HG02852 (cell line): ENCODE data around the gene MRPS23.

Experiments used
- ATAC-seq: cut with Tn5 transposase; IDR thresholded peaks from one replicate; pipeline ENCODE4 v1.9.1; 2021; ENCODE audit warnings: mild to moderate bottlenecking, moderate library complexity; ENCODE audit not compliant: unreplicated experiment

Gene MRPS23

DNA sequence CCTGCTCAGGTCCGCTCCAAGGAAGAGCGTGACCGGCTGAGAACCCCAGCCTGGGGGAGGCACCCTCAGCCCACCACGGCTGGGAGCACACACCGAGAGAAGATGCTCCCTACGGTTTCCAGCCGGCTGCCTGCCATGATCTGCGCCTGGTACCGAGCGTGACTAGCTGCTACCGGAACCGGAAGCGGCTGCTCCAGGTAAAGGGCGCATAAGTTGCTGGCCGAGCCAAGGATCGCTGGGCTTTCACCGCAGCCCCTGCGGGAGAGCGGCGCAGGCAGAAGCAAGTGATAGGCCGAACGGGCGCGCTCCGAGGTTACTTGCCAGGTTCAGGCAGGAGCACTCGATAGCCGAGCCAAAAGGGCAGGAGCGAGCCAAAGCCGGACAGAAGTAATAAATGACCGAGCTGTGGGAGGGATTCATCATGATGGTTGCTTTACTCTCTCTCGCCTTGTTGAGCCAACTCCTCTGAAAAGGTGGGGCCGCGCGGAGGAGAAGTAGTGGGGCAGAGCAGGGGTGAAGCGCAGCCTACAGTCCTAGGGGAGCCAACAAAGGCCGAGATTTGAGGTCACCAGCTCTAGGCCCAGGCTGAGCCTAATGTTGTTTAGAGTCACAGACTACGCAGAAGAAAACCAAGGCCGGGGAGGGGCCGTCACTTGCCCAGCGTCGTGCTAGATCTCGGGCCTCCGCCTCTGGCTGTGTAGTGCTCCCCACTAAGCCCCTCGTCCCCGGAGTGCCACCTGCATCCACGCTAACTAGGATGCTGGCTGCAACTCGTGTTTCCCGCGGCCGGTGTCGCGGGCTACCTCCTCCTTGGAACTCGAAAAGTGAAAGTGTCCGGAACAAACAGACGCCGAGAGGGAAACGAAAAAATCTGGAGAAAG, at the start of gene MRPS23:
Gene MRPS23 (minus strand): TSS at position 171 of the 881 bp plus-strand sequence. CDS start 34 bp downstream, at position 137.
- peak; percentile 90 for ATAC-seq

DNA sequence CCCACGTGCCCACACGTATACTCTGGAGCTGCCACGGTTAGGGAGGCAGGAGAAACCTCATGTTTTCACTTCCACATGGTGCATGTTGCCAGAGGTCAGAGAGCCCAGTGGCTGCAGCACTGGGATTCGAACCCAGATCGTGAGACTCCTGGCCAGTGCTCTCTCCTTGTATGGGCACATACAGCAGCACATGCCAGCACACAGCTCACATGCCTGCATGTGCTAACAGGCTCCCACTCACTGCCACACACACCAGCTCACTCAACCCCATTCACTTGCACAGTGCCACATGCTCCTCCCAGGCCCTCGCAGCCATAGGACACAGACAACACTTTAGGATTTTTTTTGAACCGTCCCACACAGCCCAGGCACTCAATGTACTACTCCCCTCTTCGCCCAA, 49.5 kb upstream of the MRPS23 start:
- no peak for ATAC-seq

DNA sequence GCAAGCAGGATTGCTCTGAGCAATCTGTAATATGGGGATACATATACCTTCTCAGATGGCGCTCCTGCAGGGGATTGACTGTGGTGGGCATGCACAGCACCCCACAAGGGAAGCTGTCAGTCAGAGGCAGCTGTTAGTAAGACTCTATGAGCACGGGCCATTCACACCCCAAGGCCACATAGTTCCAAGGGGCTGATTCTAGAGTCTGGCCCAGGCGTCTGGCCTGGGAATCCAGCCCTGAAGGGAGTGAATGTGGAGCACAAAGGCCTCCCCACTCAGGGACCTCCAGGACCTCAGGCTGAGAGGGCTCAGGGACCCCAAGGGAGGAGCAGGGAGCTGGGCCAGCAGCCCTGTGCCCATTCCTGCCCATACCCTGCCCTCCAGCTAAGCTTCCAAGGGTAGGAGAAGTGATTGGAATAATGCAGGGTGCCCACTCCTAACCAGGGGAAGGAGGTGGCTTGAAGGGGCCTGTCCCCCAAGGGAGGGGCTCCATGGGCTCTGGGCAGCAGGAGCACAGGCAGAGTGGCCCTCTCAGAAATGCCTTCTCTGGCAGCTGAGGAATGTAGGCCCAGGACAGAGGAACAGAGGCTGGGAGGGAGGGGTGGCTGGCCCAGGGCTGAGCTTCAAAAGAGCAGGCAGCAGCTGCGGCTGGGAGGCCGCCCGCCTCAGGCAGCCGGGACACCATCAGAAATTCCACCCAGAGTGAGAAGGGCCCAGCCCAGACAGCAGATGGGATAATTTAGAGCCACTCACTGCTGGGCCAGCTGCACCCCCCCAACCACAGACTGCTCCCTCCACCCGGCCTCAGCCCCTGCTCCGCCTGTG, 48.9 kb upstream of the MRPS23 start:
- ATAC-seq = no peak

DNA sequence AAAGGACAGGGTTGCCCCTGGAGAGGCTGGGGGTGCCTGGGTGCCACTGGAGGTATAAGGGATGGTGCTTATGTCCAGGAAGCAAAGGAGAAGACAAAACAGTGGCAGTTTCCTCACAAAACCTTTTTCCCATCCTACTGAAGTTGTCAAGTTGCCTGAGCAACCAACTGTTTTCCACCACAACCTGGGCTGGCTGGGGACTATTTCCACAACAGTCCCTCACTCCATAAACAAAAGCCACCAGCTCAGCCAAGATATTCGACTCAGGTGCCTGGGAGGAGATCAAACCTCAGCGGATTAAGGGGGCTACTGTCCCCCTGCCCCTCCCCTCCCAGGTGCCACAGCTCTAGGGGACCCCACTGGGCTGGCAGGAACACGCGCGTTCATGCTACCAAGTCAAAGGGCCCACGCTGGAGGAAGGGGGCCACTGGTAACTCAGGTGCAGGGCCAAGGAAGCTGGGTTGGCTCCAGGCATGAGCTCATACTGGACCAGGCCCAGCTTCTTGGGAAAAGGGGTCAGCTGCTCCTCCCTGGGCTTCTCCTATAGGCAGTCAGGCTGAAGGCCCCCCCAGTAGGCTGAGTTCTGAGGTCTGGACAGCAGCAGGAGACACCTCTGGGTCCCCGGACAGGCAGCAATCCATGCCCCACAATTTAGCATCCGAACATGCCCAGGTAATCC, 45.7 kb upstream of the MRPS23 start:
- ATAC-seq = no peak

DNA sequence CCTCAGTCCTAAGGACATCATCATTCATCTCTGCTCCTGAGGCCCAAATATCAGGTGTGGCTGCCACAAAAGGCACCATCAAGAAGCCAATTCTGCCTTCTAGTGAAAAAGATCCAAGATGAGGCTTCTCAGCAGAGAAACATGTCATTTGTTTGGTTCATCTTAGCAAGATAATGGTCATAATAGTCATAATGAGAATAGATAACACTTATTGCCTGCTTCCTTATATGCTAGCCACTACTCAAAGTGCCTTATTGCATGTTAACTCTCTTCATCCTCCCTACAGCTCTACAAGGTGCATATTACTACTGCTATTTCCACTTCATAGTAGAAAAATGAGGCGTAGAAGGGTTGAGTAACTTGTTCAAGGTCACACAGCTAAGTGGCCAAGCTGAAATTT, 45.0 kb upstream of the MRPS23 start:
- no peak for ATAC-seq

DNA sequence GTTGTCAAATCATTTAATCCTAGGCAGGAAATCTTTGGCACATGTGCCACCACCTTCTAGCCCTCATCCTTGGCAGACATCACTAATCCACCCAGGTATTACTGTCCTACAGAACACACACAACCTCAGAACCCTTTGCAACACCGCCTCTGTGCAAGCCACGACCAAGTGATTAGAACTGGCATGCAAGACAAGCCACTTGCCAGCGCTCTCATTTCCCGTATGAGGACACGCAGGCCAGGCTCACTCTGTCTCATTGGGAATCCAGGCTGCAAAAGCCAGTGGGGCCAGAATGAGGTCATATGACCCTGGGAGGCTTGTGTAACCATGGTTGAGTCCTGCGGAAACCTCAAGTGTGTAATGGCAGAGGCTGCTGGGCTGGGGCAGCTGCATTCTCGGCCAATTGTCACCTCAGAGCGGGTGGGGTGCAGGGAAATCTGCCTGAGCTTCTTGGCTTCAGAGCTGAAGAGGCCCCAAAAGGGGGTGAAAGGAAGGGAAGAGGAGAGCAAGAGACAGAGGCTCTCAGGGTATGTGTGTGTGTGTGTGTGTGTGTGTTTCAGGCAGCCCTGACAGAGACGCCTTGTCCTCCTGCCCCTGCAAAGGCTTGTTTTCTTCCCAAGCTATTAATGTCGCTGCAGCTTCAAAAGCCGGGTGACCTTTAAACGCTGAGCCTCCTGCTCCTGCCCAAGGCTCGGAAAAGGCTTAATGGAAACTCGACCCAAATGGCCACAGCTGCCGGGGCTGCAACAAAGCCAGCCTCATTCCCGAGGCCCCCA, 43.2 kb upstream of the MRPS23 start:
- ATAC-seq = no peak

DNA sequence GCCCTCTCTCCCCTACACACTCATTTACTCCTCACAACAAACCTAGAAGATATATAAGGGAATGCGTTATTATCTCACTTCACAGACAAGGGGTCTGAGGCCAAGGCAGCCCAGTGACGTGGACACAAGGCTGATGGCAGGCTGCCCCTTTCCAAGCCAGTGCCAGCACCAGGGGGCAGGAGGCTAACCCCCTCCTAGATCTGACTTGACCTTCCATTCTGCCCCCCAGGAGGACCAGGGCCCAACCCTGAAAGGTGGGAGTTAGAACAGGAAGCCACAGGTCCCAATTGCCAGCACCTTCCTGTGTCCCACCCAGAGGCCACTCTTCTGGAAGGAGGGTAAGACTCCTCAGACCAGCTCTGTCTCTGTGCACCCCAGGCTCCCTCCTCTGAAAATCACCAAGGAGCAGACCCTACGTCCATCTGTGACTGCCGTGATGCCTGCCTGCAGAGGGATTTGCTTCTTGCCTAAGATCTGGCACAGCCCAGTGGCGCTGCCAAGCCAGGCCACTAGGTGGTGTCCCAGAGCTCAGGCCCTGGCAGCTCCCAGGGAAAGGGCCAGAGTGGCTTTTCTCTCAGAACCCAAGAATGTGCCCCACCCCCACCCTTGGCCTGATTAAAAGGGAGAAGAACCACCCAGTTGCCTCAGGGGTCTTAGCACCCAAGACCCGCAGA, 42.4 kb upstream of the MRPS23 start:
- ATAC-seq = peak; percentile 44

DNA sequence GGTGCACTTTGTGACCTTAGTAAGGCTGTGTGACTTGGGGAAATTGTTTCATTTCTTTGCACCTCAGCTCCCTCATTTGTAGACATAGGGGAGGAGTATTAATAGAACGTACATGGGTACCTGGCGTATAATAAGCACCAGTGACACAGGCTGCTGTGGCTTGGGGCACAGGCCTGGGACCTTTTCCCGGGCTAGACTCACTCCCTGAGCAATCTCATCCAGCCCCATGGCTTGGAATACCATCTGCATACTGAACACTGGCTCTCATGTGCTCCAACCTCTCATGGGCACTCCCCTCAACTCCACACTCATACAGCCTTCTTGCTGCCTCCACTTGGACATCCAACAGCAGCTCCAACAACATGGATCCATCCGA, 41.0 kb upstream of the MRPS23 start:
- ATAC-seq = no peak

DNA sequence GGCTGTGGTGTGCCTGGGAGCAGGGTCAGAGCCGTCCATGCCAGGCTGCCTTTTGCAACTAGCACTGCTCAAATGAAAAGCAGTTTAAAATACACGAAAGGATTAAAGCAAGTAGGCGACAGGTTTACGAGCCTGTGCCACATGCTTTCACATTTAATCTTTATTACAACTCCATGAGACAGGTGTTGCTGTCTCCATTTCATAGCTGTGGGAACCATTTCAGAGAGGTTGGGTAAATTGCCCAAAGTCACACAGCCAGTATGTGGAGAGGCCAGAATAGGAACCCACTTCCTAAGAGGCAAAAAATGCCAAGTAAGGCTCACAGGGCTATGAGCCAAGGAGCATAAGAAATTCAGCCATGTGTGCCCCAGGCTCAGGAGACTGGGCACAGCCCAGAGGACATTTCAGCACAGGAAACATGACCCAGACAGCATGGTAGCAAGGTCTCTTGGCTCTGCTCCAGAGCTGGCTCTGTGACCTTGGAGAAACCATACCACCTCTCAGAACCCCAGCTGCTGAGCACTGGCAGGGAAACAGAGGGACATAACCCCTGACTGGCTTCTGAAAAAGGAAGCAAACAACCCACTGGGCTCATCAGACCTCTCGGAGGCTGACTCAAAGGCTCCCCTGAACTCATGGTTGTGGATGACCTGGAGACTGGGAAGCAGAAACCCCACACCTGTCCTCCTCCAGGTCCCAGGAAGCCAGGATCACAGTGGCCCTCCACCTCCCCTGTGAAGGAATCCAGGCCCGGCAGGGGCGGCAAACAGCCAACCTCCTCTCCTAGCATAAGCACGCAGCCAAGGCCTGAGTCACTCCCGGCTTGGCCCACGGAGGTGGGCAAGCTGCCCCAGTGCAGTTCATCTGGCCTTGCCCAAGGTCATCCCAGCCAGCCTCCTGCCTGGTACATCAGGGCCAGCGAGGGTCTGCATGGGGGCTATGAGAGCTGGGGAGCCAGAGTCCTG, 40.3 kb upstream of the MRPS23 start:
- ATAC-seq = no peak

DNA sequence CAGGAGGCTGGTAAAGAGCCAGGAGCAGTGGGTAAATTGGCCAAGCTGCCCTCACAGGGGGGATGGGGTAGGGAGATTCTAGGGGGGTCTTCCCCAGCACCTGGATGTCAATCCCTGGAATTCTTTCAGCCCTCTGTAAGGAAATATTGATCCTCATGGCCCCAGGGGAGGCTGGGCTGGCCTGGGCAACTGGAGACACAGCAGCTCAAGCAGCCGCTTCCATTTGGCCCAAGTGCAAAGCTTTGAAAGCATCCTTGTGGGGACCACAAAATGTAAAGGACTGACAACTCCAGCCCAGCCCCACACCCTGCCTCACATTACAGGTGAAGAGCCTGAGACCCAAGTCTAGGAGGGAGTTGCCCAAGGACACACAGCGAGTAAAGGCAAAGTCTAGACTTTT, 39.4 kb upstream of the MRPS23 start:
- ATAC-seq = no peak

DNA sequence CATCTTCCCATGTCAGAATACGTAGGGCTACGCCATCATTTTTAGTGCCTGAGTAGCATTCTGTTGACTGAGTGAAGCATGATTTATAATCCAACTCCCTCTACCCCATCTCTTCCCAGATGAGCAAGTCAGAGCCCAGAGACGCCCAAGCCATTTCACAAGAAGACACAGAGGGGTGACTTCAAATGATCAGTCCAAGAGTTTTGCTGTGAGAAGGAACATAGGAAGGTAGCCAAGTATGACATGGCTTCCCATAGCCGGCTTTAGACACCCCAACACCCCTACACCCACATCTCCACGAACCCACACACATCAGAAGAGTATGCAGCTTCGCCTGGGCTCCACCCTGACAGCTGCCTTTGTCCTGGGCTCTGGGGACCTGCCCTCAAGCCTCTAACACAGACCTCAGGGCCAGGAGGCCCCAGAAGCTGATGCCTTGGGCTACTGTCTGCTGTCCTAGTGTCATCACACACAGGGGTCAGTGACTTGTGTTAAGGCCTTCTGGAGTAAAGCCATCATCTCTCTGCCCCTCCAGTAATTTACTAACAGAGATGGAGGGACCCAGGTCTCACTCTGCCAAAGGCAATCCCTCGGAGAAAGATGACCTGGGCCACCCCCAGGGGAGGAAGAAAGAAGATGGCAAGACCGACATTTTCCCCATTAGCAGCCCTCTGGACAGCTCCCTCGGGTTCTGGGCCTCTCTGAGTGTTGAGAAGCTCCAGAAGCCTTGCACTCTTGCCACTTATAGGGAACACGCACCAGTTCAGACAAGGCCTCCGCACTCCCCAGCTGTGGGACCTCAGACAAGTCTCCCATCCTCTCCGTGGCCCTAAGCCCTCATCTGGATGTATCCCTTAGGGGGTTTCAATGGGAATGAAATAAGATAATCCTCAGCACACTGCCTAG, 38.7 kb upstream of the MRPS23 start:
- no peak for ATAC-seq

DNA sequence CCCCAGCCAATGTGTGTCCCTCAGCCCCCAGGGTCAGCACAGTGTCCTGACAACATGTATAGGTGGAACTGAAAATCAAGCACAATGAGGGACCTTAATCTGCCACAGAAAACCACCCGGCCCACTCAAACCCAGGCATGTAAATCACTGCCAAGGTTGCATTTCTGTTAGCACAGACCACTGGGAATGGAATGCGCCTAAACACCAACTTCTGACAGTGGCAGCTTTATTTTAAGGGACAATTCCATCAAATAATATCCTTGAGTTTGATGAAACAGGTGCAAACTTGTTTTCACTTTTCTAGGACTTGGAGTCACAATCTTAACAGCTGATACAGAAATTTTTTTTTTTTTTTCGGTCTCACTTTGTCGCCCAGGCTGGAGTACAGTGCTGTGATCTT, 37.3 kb upstream of the MRPS23 start:
- no peak for ATAC-seq

DNA sequence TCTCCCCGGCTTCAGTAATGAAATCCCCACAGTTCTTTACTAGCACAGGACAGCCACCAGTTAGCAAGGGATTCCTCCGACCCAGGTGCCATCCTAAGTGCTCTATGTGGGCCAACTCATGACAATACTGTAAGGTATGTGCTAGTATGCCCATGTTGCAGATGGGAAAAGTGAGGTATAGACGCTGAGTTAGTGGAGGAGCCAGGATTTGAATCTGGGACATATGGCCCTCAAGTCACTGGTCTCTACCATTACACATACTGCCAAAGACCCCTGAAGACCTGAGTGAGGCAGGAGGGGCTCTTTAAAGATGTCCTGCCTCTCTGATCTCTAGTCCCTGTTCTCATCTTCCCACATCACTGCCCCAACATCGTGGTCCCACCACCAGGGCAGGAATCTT, 36.2 kb upstream of the MRPS23 start:
- ATAC-seq = no peak

DNA sequence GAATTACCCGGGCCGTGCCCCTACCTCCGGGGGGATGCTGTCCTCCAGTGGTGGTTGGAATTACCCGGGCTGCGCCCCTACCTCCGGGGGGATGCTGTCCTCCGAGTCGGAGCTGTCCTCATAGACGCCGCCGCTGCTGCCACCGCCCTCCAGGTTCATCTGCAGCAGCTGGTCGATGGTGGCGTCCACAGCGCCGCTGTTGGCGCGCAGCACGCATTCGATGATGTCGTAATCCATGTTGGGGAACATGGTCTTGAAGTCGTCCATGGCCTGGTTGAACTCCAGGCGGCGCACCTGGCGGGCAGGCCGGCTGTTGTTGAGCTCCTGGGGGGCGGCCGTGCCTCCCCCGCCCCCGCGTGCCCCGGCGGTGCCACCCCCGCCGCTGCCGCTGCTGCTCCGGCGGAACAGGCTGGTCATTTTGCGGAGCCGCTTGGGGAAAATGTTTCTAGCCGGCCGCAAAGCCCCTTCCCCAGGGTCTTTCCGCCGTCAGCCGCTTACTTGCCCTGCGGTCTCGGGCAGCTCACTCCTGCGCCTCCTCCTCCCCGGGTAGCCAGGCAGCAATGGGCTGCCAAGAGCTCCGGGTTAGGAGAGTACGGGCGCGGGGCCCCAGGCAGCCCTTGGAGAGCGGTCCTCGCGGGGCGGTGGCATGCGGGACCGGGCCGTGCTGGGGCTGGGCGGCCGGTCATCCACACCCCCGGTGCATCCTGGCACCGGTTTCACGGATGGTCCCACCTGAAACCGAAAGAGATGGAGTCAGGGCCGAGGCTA, 35.5 kb upstream of the MRPS23 start:
- ATAC-seq = no peak

DNA sequence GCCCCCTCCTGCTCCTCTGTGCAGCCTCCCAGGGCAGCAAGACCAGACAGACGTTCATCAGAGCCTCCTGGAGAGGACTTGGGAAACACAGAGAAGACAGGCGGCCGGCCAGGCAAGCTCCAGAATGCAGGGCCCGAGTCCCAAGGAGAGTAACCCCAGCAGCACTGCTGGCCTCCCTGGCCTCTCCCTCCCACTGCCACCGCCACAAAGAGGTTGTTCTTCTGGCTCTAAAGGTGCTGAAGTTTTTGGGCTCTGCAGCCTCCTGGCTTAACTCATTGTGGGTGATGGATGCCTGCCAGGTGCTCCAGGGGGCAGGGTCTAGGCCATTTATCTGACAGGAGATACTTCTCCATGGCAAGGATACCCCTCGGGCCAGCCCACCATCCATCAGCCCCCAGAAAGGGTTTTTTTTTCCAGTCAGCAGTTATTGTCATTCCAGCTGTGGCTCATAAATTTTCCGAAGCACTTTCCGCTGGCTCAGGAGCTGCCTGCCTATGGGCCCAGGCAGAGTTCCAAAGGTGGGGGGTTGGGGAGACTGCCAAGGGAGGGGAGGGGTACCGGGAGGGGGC, 32.0 kb upstream of the MRPS23 start:
- ATAC-seq = no peak

DNA sequence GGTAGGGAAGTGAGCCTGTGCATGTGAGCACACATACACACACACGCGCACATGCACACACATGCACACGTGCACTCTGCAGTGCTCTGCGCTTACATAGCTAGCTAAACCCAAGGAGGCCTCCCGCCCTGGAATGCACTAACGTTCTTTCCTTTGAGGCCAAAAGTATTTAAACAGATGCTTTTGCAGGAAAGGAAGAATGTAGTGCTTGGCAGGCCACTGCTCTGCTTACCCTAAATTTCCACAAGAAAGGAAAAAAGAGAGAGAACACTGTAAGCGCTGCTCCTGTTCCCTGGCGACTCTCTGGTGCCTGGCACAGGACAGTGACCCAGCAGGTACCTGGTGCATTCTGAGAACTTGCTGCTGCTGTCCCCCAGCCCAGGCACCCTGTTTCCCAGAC, 31.3 kb upstream of the MRPS23 start:
- no peak for ATAC-seq

DNA sequence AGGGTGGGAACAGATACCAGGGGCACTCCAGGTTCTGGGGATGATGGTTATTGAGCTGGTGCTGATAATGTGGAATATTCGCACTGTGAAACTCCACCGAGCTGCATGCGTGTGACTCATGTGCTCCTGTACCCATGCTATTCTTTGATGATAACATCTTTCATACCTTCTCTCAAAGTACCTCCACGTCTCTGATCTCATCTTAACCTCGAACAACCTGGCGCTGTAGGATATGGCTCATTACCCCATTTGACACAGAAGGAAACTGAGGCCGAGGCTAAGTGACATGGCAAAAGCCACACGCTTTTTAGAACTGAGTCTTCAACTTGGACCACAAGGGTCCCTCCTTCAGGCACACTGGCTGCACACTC, 30.2 kb upstream of the MRPS23 start:
- no peak for ATAC-seq
